HG03432 (cell line): ENCODE measurements around the gene CUEDC2.

ENCODE experiments used
- ATAC-seq: cut with Tn5 transposase; IDR thresholded peaks from one replicate; pipeline ENCODE4 v1.9.1; 2021; ENCODE audit warnings: mild to moderate bottlenecking, moderate library complexity; ENCODE audit not compliant: unreplicated experiment

CUEDC2 gene

GRCh38 chr10:102398172-102399020 lies 34.0 kb downstream of the CUEDC2 start:
- ATAC-seq = no peak

- no peak for ATAC-seq
These were observed 34.9 kb downstream of the CUEDC2 start for GRCh38 chr10:102397222-102398171.

- ATAC-seq = no peak
These were observed 35.6 kb downstream of the CUEDC2 start for GRCh38 chr10:102396730-102397151.

- ATAC-seq = no peak
These were observed 36.1 kb downstream of the CUEDC2 start for GRCh38 chr10:102396317-102396650.

- peak; percentile 28 for ATAC-seq
These were observed 36.7 kb downstream of the CUEDC2 start, which contains the start of gene NFKB2 for GRCh38 chr10:102395400-102396316. NFKB2 (plus strand) TSS chr10:102395705; CDS start chr10:102395960, 255 bp downstream.

GRCh38 chr10:102394801-102395399 lies 37.5 kb downstream of the CUEDC2 start:
- peak; percentile 2 for ATAC-seq

- peak; percentile 83 for ATAC-seq
These were observed 38.1 kb downstream of the CUEDC2 start for GRCh38 chr10:102394079-102394800.

GRCh38 chr10:102393411-102394078 lies 38.8 kb downstream of the CUEDC2 start:
- no peak for ATAC-seq

GRCh38 chr10:102392306-102392705 lies 40.1 kb downstream of the CUEDC2 start:
- no peak for ATAC-seq

- no peak for ATAC-seq
These were observed 42.5 kb downstream of the CUEDC2 start for GRCh38 chr10:102389894-102390293.

- ATAC-seq = no peak
These were observed 47.6 kb downstream of the CUEDC2 start for GRCh38 chr10:102384606-102385429.

- ATAC-seq = no peak
These were observed 48.3 kb downstream of the CUEDC2 start for GRCh38 chr10:102384053-102384452.

- no peak for ATAC-seq
These were observed 49.5 kb downstream of the CUEDC2 start for GRCh38 chr10:102382871-102383270.

GRCh38 chr10:102381983-102382382 lies 50.4 kb downstream of the CUEDC2 start:
- no peak for ATAC-seq

GRCh38 chr10:102379383-102379782 lies 53.0 kb downstream of the CUEDC2 start:
- no peak for ATAC-seq

GRCh38 chr10:102376901-102377300 lies 55.5 kb downstream of the CUEDC2 start:
- ATAC-seq = no peak

GRCh38 chr10:102375867-102376266 lies 56.5 kb downstream of the CUEDC2 start:
- ATAC-seq = no peak

GRCh38 chr10:102375250-102375649 lies 57.1 kb downstream of the CUEDC2 start:
- no peak for ATAC-seq
